ENCODE results near the gene LZTS3. TPM values are rescaled to one million over a fixed set of nuclear protein-coding genes. Genes with fewer than 3 reads are reported as not detected.

Gene LZTS3
- total RNA-seq, 1 experiment from 2014 or later, result 32.6 TPM

DNA sequence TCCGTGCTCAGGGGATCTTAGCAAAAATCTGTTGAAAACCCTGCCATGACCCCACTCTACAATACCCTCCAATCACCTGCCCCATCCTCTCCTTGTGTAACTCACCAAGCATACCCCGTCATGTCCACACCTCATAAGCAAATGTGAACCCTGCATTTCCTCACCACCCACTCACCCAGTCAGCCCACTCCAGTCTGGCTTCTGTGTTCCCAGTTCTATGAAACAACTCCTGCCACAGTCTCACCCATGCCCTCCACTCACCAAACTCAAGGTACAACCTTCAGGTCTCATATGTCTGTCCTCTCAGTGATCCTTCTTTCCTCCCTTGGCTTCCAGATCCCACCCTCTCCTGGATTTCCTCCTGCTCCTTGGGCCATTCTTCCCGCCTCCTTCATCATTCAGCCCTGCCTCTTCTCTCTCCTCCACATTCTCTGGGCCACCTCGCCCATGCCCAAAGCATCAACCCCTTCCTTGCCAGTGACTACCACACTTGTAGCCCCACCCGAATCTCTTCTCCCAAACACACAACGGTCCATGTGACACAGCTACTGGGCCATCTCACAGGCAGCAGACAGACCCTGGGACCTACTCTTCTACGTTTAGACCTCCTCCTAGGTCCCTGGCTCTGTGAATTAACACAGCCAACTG is 22.4 kb upstream of the LZTS3 start (continued):
- TF ChIP-seq, protein P1, sequence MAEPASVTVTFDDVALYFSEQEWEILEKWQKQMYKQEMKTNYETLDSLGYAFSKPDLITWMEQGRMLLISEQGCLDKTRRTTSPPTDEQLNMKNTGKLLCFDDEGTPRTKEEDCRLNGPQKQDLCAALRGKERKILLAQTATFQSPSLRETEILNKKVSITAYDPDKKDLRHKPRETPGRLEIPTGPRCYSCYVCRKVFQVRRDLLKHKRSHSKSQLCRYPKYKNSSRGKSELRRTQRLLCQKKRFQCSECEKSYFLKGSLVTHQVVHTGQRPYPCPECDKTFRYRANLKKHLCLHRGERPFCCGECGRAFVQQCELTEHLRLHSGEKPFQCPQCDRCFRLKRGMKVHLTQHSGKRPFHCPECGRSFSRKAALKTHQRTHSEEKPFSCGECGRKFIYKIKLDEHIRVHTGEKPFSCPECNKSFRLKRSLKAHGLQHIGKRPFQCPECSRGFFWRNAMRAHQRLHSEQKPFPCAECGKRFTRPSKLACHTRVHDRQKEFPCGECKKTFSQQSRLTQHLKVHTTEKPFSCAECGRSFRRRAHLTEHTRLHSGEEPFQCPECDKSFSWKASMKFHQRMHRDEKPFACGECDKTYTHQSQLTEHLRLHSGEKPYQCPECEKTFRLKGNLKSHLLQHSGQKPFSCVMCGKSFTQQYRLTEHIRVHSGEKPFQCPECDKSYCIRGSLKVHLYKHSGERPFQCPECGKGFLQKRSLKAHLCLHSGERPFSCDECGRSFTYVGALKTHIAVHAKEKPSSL (CRISPR knock-in tag; conservative IDR thresholded peaks at IDR 0.05), result no peak
- no peak for TF ChIP-seq MYBL2 (CRISPR knock-in tag; IDR thresholded peaks at IDR 0.05)

DNA sequence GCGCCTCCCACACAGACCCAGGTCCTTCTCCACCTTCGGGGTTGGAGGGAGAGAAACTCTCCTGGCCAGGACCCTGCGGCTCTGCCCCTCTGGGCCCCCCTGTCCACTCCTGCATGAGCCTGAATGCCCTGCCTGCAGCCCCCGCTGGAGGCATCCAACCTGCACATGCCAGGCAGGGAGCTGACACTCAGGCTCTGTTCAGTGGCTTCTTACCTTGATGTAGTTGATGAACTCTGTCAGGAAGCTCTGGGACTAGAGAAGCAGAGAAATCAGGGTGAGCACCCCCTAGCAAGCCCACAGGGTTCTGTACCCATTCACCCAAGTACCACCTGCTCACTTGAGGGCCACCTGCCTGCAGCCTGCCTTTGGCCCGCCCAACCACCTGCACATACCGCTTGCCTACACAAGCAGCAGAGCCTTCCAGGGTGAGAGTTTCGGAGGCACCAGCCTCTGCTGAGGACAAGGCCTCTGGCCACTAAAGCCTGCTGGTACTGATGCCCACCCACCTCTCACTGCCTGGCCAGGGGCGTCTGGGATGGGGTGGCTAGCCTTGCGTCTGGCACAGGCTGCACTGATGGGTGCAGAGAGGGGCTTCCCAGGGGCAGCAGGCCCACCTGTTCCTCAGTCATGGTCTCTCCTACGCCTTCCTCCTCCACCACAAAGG is 21.4 kb upstream of the LZTS3 start:
- no peak overlapping the region for H3K4me3 Mint-ChIP-seq
- no peaks in the 10 kb centered on the region for H3K27me3 Mint-ChIP-seq (ENCODE audit: low read depth)
- H3K27ac Mint-ChIP-seq, result no peak overlapping the region
- no peak for TF ChIP-seq FOXJ3 (CRISPR knock-in tag; IDR thresholded peaks at IDR 0.05; ENCODE audit: borderline replicate concordance)
- no peak for TF ChIP-seq ZNF232 (CRISPR knock-in tag; IDR thresholded peaks at IDR 0.05)
- TF ChIP-seq, protein P2, sequence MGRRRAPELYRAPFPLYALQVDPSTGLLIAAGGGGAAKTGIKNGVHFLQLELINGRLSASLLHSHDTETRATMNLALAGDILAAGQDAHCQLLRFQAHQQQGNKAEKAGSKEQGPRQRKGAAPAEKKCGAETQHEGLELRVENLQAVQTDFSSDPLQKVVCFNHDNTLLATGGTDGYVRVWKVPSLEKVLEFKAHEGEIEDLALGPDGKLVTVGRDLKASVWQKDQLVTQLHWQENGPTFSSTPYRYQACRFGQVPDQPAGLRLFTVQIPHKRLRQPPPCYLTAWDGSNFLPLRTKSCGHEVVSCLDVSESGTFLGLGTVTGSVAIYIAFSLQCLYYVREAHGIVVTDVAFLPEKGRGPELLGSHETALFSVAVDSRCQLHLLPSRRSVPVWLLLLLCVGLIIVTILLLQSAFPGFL (CRISPR knock-in tag; IDR thresholded peaks at IDR 0.05; ENCODE audit: borderline replicate concordance), result no peak
- no peak for TF ChIP-seq OVOL2 (CRISPR knock-in tag; IDR thresholded peaks at IDR 0.05; ENCODE audit: borderline replicate concordance)
- no peak for TF ChIP-seq NFE2L1 (CRISPR knock-in tag; IDR thresholded peaks at IDR 0.05)
- TF ChIP-seq, protein P3, sequence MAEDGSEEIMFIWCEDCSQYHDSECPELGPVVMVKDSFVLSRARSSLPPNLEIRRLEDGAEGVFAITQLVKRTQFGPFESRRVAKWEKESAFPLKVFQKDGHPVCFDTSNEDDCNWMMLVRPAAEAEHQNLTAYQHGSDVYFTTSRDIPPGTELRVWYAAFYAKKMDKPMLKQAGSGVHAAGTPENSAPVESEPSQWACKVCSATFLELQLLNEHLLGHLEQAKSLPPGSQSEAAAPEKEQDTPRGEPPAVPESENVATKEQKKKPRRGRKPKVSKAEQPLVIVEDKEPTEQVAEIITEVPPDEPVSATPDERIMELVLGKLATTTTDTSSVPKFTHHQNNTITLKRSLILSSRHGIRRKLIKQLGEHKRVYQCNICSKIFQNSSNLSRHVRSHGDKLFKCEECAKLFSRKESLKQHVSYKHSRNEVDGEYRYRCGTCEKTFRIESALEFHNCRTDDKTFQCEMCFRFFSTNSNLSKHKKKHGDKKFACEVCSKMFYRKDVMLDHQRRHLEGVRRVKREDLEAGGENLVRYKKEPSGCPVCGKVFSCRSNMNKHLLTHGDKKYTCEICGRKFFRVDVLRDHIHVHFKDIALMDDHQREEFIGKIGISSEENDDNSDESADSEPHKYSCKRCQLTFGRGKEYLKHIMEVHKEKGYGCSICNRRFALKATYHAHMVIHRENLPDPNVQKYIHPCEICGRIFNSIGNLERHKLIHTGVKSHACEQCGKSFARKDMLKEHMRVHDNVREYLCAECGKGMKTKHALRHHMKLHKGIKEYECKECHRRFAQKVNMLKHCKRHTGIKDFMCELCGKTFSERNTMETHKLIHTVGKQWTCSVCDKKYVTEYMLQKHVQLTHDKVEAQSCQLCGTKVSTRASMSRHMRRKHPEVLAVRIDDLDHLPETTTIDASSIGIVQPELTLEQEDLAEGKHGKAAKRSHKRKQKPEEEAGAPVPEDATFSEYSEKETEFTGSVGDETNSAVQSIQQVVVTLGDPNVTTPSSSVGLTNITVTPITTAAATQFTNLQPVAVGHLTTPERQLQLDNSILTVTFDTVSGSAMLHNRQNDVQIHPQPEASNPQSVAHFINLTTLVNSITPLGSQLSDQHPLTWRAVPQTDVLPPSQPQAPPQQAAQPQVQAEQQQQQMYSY (CRISPR knock-in tag; IDR thresholded peaks at IDR 0.05), result no peak
- TF ChIP-seq, protein P4, sequence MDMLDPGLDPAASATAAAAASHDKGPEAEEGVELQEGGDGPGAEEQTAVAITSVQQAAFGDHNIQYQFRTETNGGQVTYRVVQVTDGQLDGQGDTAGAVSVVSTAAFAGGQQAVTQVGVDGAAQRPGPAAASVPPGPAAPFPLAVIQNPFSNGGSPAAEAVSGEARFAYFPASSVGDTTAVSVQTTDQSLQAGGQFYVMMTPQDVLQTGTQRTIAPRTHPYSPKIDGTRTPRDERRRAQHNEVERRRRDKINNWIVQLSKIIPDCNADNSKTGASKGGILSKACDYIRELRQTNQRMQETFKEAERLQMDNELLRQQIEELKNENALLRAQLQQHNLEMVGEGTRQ (CRISPR knock-in tag; IDR thresholded peaks at IDR 0.05), result no peak
- TF ChIP-seq SMAD3 (CRISPR knock-in tag; IDR thresholded peaks at IDR 0.05; ENCODE audit: borderline replicate concordance), result no peak
- TF ChIP-seq, protein P5, sequence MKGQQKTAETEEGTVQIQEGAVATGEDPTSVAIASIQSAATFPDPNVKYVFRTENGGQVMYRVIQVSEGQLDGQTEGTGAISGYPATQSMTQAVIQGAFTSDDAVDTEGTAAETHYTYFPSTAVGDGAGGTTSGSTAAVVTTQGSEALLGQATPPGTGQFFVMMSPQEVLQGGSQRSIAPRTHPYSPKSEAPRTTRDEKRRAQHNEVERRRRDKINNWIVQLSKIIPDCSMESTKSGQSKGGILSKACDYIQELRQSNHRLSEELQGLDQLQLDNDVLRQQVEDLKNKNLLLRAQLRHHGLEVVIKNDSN (CRISPR knock-in tag; IDR thresholded peaks at IDR 0.05), result no peak
- no peak for DNase-seq (ENCODE audit: low spot score)
- H3K36me3 Mint-ChIP-seq, result peaks cover 68% of the 10 kb centered on the region
- CTCF ChIA-PET, result no interaction called here
- H3K9me3 Mint-ChIP-seq, result no peaks in the 10 kb centered on the region
- peaks cover 4% of the 10 kb centered on the region for H3K4me1 Mint-ChIP-seq
- POLR2A ChIA-PET, result no interaction called here
- no peak for ATAC-seq

DNA sequence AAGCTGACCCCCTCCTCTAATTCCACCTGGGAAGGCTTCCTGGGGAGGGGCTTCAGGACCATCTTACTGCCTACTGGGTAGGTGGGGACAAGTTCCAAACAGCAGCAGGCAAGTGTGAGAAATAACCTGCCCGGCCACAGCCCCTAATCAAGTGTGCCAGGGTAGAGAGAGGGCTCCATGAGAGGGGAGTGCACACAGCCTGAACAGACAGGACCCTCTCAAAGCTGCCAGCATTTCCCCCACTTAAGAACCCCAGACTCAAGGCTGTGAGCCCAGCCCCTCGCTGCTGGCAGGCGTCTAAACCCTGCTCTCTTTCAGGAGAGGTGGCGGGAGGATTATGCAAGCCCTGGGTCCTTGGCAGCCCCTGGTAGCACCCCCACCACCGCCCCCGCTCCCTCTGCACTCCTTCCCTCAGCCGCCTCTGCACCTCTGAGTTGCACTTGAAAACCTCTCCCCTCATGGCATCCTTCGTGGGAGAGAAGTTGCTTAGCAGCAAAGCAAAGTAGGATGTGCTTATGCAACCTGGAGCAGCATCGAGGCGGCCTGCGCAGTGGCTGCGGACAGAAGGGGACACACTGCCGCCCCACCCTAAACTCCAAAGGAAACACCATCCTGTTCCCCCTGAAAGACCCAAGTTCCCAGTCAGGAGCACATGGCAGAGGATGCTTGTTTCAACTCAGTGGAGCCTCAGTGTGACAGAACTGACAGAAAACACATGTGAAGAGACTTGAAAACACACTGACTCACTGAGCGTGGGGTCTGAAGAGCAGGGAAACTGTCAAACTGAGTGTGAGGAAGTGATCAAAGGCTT is 20.7 kb upstream of the LZTS3 start:
- ChIA-PET POLR2A (no interaction called here), CTCF (no interaction called here)
- Mint-ChIP-seq H3K9me3 (no peaks in the 10 kb centered on the region), H3K27me3 (ENCODE audit: low read depth) (no peaks in the 10 kb centered on the region), H3K36me3 (peaks cover 60% of the 10 kb centered on the region), H3K27ac (no peak overlapping the region), H3K4me3 (no peak overlapping the region), H3K4me1 (peaks cover 9% of the 10 kb centered on the region)
- DNase-seq (ENCODE audit: low spot score) (no peak), ATAC-seq (no peak)
- TF ChIP-seq CREM (CRISPR knock-in tag; IDR thresholded peaks at IDR 0.05) (no peak), JUN (CRISPR knock-in tag; IDR thresholded peaks at IDR 0.05) (no peak), SP1 (CRISPR knock-in tag; conservative IDR thresholded peaks at IDR 0.05) (no peak)
- TF ChIP-seq, protein P6, sequence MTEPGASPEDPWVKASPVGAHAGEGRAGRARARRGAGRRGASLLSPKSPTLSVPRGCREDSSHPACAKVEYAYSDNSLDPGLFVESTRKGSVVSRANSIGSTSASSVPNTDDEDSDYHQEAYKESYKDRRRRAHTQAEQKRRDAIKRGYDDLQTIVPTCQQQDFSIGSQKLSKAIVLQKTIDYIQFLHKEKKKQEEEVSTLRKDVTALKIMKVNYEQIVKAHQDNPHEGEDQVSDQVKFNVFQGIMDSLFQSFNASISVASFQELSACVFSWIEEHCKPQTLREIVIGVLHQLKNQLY (CRISPR knock-in tag; IDR thresholded peaks at IDR 0.05), result no peak
- TF ChIP-seq, protein P7, sequence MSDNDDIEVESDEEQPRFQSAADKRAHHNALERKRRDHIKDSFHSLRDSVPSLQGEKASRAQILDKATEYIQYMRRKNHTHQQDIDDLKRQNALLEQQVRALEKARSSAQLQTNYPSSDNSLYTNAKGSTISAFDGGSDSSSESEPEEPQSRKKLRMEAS (CRISPR knock-in tag; IDR thresholded peaks at IDR 0.05), result no peak
- TF ChIP-seq, protein P8, sequence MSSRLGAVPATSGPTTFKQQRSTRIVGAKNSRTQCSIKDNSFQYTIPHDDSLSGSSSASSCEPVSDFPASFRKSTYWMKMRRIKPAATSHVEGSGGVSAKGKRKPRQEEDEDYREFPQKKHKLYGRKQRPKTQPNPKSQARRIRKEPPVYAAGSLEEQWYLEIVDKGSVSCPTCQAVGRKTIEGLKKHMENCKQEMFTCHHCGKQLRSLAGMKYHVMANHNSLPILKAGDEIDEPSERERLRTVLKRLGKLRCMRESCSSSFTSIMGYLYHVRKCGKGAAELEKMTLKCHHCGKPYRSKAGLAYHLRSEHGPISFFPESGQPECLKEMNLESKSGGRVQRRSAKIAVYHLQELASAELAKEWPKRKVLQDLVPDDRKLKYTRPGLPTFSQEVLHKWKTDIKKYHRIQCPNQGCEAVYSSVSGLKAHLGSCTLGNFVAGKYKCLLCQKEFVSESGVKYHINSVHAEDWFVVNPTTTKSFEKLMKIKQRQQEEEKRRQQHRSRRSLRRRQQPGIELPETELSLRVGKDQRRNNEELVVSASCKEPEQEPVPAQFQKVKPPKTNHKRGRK (CRISPR knock-in tag; IDR thresholded peaks at IDR 0.05; ENCODE audit: borderline replicate concordance), result no peak

Measured in WTC11 (cell line).